Esophagus squamous epithelium (tissue), 4 donors: ENCODE results near the gene ZFR2.

ENCODE experiments used
- POLR2A ChIP-seq, 4 donors: fragments of 450-650 bp; IDR thresholded peaks; one replicate each; pipeline ENCODE4 v1.6.1; 2017; ENCODE audit warnings: antibody characterized with exemption in 4 of 4, mild to moderate bottlenecking in 4 of 4, moderate library complexity in 3 of 4
- TF ChIP-seq, protein P1 (sequence below), 6 experiments: fragments of 450-650 bp in 4 of 6; fragments of 200-600 bp in 2 of 6; sonication (generic) in 2 of 6; IDR thresholded peaks; one replicate each; pipeline ENCODE4 v1.5.1; 2016 to 2019; ENCODE audit warnings: antibody characterized with exemption in 6 of 6, mild to moderate bottlenecking in 4 of 6, moderate library complexity in 4 of 6

DNA sequence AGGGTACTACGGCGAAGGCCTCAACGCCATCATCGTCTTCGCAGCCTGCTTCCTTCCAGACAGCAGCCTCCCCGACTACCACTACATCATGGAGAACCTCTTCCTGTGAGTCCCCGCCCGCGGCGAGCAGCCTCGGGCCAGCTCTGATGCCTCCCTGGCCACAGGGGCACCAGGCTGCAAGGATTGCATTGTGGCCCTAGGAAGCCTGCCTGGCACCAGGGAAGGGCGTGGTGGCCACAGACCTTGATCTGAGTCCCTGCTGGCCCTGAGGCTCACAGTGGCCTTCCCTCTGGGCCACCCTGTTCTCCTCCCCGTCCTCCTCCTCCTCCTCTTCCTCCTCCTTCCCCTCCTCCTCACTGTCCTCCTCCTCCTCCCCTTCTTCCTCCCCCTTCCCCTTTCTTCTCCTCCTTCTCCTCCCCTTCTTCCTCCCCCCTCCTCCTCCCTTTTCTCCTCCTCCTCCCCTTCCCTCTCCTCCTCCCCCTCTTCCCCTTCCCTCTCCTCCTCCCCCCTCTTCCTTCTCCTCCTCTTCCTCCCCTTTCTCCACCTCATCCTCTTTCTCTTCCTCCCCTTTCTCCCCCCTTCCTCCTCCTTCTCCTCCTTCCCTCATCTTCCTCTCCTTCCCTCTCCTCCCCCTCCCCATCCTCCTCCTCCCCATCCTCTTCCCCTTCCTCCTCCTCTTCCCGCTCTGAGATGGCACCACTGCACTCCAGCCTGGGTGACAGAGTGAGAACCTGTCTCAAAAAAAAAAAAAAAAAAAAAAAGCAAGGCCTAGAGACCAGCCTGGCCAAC, 39.6 kb upstream of the ZFR2 start:
- TF ChIP-seq, protein P1, sequence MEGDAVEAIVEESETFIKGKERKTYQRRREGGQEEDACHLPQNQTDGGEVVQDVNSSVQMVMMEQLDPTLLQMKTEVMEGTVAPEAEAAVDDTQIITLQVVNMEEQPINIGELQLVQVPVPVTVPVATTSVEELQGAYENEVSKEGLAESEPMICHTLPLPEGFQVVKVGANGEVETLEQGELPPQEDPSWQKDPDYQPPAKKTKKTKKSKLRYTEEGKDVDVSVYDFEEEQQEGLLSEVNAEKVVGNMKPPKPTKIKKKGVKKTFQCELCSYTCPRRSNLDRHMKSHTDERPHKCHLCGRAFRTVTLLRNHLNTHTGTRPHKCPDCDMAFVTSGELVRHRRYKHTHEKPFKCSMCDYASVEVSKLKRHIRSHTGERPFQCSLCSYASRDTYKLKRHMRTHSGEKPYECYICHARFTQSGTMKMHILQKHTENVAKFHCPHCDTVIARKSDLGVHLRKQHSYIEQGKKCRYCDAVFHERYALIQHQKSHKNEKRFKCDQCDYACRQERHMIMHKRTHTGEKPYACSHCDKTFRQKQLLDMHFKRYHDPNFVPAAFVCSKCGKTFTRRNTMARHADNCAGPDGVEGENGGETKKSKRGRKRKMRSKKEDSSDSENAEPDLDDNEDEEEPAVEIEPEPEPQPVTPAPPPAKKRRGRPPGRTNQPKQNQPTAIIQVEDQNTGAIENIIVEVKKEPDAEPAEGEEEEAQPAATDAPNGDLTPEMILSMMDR (IDR thresholded peaks at IDR 0.05), result no peak
- no peak for TF ChIP-seq POLR2A (IDR thresholded peaks at IDR 0.05)
